ENCODE data around the gene FAM219B. TPM values are rescaled to one million over a fixed set of nuclear protein-coding genes. Genes with fewer than 3 reads are reported as not detected.
A peak's percentile ranks its signal among the peaks of the same experiment; 100 is the strongest.

FAM219B gene
- total and polyA plus RNA-seq, 8 donors, result 12.3 to 85.3 (median 40.3) TPM

DNA sequence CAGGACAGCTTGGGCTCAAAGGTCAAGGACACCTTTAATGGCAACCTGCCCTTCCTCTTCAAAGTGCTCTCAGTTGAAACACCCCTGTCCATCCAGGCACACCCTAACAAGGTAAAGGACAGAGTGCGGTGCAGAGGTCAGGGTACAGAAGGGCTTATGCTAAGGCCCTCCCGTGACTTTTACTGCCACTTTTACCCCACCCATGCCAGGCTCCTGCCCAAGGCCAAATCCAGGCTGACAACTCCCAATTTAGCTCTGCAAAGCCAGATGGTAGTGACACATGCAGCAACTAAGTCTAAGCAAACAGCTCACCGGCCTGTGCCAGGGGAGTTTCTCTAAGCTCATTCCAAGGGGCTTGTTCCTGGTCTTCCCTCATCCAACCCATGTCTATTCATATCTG, 15.2 kb downstream of the FAM219B start:
- Histone ChIP-seq H3K27me3 (no peaks in the 10 kb centered on the region), H3K9me3 (no peaks in the 10 kb centered on the region), H3K36me3 (peaks cover 8 to 39% (median 35%) of the 10 kb centered on the region in 4 donors), H3K4me3 (no peak overlapping the region), H3K27ac (peak overlapping the region in 2 of 5 donors; percentile 51 to 57), H3K4me1 (peaks cover 12 to 53% (median 35%) of the 10 kb centered on the region in 4 donors)
- DNase-seq, result peak in 1 of 2 donors; percentile 27
- WGBS, 5 donors, result 78 to 98% (median 83%) methylated on average over 3 of the region's 3 CpGs
- TF ChIP-seq POLR2AphosphoS5 (IDR thresholded peaks at IDR 0.05) (peak in 1 of 3 donors; percentile 15), EP300 (IDR thresholded peaks at IDR 0.05) (no peak)
- intact Hi-C loops (cut with DNase I; ENCODE audit: low total_unique reads), result loop anchor here (10.0 kb wide), 1 partner anchor 47 kb away; the partner anchor contains the start of gene ULK3

- Histone ChIP-seq H3K36me3 (peaks cover 8 to 30% (median 26%) of the 10 kb centered on the region in 4 donors), H3K27ac (peak overlapping the region; percentile 70 to 90 (median 81)), H3K4me3 (peak overlapping the region; percentile 75 to 93 (median 88)), H3K9me3 (no peaks in the 10 kb centered on the region), H3K4me1 (peaks cover 12 to 53% (median 35%) of the 10 kb centered on the region in 4 donors), H3K27me3 (no peaks in the 10 kb centered on the region)
- intact Hi-C loops (cut with DNase I; ENCODE audit: low total_unique reads), result loop anchor here (10.0 kb wide), 1 partner anchor 46 kb away; the partner anchor contains the start of gene ULK3
- 0 to 14% (median 3%) methylated on average over 1 of the region's 1 CpG for WGBS, 5 donors
- TF ChIP-seq EP300 (IDR thresholded peaks at IDR 0.05), result no peak
- no peak for TF ChIP-seq POLR2A (IDR thresholded peaks at IDR 0.05)
- TF ChIP-seq CTCF (IDR thresholded peaks at IDR 0.05), result no peak
- no peak for TF ChIP-seq POLR2AphosphoS5 (IDR thresholded peaks at IDR 0.05)
- DNase-seq, result no peak
These were observed 16.0 kb downstream of the FAM219B start for GRCh38 chr15:74890665-74890960.

DNA sequence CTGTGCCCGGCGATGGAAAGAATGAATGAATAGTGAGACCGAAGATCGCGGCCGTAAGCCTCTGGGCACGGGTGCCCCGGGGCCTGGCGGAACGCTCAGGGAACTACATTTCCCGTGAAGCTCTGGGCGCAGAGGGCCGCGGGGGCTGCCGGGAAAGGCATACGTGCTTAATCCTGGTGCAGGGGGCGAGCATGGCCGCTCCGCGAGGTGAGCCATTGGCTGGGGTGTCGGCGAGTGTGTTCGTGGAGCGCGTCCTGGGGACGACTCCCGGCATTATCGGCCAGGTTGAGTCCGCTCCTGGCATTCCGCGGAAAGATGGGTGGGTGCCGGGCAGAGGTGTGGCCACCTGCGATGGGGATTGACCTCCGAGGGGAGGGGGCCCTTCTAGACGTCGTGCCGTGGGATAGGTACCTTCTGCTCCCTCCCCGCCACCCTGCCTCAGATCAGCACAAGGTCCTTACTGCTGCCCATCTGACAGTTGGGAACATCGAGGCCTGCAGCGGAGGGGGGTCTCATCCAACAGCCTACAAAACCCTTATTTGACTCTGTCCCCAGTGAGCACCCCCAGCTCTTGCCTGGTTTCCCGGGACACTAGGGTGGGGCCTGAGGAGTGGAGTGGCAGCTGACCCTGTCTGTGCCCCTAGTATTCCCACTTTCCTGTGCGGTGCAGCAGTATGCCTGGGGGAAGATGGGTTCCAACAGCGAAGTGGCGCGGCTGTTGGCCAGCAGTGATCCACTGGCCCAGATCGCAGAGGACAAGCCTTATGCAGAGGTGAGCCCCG, 16.6 kb downstream of the FAM219B start, which contains the start of gene MPI:
Gene MPI (plus strand): TSS at position 160 of the 782 bp plus-strand sequence. CDS start 32 bp downstream, at position 192.
- Histone ChIP-seq H3K4me1 (peaks cover 12 to 53% (median 35%) of the 10 kb centered on the region in 4 donors), H3K27ac (peak within 1 kb of the TSS; percentile 70 to 90 (median 81)), H3K4me3 (peak within 1 kb of the TSS; percentile 75 to 93 (median 88)), H3K27me3 (no peaks in the 10 kb centered on the region), H3K9me3 (no peaks in the 10 kb centered on the region), H3K36me3 (peaks cover 8 to 26% (median 23%) of the 10 kb centered on the region in 4 donors)
- WGBS, 5 donors, result 1 to 2% (median 2%) methylated on average over 23 to 47 of the region's 47 CpGs
- TF ChIP-seq CTCF (IDR thresholded peaks at IDR 0.05), result peak in 4 of 7 experiments; percentile 13 to 36 (median 24)
- peak; percentile 71 to 89 (median 73) for TF ChIP-seq POLR2AphosphoS5 (IDR thresholded peaks at IDR 0.05)
- TF ChIP-seq EP300 (IDR thresholded peaks at IDR 0.05), result no peak
- TF ChIP-seq POLR2A (IDR thresholded peaks at IDR 0.05), result peak in 1 of 4 donors; percentile 35
- intact Hi-C loops (cut with DNase I; ENCODE audit: low total_unique reads), result loop anchor here (10.0 kb wide), 1 partner anchor 45 kb away; the partner anchor contains the start of gene ULK3
- DNase-seq, result peak; percentile 87 to 96

- peak; percentile 34 to 79 for DNase-seq
- intact Hi-C loops (cut with DNase I; ENCODE audit: low total_unique reads), result no loop called here
- Histone ChIP-seq H3K36me3 (peaks cover 8 to 26% (median 23%) of the 10 kb centered on the region in 4 donors), H3K4me1 (peaks cover 12 to 53% (median 35%) of the 10 kb centered on the region in 4 donors), H3K27ac (peak overlapping the region in 4 of 5 donors; percentile 70 to 90 (median 84)), H3K4me3 (peak overlapping the region; percentile 75 to 93 (median 88)), H3K9me3 (no peaks in the 10 kb centered on the region), H3K27me3 (no peaks in the 10 kb centered on the region)
- TF ChIP-seq POLR2AphosphoS5 (IDR thresholded peaks at IDR 0.05) (no peak), EP300 (IDR thresholded peaks at IDR 0.05) (no peak), CTCF (IDR thresholded peaks at IDR 0.05) (peak in 1 of 7 experiments; percentile 25)
- WGBS, 5 donors, result 6 to 16% (median 14%) methylated on average over 8 of the region's 8 CpGs
These were observed 17.2 kb downstream of the FAM219B start for GRCh38 chr15:74889390-74889882.

Measured in stomach (tissue), 9 donors.